SKM-1 treated with dmso at 0.1 percent for 144 hours (cell line): ENCODE measurements around the gene LYSET.
"Not testable (repeated sequence)": the region's sequence is repeated elsewhere in the genome, so short reads cannot be mapped to it uniquely, and the experiment has no call there.

Source experiments
- DNase-seq: peaks from one replicate; lab custom pipeline; 2025; ENCODE audit not compliant: unreplicated experiment; lab: John Stamatoyannopoulos, UW

Gene LYSET

GRCh38 chr14:93168610-93169009 is 16.5 kb upstream of the LYSET start:
- not testable (repeated sequence) for DNase-seq

- DNase-seq, result not testable (repeated sequence)
Measured at GRCh38 chr14:93169619-93170018, 15.5 kb upstream of the LYSET start.

- not testable (repeated sequence) for DNase-seq
Measured at GRCh38 chr14:93170141-93170540, 15.0 kb upstream of the LYSET start.

DNA sequence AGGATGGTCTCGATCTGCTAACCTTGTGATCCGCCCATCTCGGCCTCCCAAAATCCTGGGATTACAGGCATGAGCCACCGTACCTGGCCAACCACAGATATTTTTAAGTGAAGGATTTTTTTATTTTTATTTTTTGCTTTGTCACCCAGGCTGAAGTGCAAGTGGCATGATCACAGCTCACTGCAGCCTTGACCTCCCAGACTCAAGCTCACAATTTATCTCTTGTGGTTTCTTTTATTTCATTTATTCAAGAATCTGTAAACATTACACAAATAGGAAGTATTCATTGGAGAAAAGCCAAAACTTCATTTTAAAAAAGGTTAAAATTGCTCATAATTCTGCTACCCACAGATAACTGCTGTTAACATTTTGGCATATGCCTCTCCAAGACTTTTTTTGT is 13.7 kb upstream of the LYSET start:
- DNase-seq, result no peak

- no peak for DNase-seq
Measured at GRCh38 chr14:93173943-93174395, 11.1 kb upstream of the LYSET start.

DNA sequence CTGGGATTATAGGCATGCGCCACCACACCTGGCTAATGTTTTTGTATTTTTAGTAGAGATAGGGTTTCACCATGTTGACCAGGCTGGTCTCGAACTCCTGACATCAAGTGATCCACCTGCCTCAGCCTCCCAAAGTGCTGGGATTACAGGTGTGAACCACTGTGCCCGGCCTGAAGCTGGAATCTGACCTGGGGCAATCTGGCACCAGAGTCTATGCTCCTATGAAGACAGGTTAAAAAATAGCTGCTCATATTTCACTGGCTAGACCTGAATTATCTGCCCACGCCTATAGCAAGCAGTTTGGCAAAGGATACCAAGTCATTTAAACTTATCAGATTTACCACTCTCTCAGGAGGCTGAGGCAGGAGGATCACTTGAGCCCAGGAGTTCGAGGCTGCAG is 10.4 kb upstream of the LYSET start:
- DNase-seq, result not testable (repeated sequence)

DNA sequence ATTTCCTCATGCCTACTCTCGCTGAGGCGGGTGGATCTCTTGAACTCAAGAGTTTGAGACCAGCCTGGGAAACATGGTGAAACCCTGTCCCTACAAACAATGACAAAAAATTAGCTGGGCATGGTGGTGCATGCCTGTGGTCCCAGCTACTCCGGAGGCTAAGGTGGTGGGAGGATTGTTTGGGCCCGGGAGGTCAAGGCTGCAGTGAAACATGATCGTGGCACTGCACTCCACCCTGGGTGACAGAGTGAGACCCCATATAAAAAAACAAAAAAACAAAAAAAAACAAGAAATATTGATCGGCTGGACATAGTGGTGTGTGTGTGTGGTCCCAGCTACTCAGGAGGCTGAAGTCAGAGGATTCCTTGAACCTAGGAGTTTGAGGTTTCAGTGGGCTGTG is 9.6 kb upstream of the LYSET start:
- DNase-seq, result no peak

DNA sequence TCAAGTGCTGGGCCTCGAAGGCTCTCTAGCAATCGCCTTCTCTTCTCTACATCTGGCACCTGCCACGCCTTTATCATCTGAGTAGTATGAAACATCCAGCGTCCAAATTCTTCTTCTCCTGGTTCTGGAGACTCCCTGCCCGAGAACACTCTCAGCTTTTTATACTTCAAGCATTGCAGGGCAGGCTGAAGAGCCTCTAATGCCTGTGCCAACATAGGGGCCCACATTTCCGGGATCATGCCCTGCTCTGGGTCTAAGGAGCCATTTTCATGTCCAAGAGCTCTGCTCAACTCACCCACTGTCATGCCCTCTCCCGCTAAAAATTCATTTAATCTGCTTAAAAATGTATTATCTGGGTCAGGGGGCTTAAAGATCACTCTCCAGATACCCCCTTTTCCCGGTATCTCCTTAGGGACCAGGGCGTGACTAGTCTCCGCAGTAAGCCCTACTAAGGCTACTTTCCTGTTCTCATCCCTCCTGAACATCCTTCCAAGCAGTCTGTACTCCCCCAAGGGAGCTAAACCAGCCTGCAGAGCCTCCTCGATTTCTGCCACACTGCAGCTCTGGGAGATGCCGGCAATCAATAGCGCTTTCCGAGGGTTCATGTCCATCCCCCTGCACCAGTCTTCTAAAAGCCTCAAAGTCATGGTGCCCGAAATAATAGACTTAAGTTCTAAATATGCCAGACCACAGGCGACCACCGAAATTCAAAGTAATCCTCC is 1.4 kb upstream of the LYSET start:
- no peak for DNase-seq

DNA sequence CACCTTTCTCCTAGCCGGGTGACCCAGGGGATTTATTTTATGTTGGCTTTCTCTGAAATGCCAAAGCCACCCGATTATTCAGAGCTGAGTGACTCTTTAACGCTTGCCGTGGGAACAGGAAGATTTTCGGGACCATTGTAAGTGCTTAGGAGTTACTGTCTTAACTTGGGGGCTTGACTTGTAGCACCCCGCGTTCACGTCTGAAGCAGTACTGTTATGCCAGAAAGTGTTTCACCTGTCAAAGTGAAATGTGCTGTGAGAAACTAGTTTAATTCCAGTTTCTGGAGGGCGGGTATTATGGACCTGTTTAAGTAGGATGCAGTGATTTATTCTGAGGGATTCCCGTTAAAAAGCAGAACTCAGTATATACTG is 218 bp downstream of the LYSET start:
- DNase-seq, result no peak

GRCh38 chr14:93186466-93186865 is 1.3 kb downstream of the LYSET start:
- no peak for DNase-seq

DNA sequence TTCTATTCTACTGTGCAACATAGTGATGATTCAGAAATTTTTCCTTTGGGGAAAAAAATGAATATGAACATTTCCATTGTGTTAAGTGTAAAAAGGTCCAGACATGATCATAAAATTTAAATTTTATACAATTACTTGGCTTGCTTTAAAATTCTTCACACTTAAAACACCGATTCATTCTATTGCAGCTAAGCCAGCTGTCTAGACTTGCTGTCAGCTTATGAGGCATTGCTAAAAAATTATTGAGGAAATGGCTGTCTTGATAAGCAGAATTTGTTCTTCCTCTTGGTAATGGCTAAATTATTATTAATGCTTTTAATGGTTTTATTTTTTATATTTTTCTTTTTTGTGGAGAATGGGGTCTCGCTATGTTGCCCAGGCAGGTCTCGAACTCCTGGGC is 1.8 kb downstream of the LYSET start:
- DNase-seq, result no peak

DNA sequence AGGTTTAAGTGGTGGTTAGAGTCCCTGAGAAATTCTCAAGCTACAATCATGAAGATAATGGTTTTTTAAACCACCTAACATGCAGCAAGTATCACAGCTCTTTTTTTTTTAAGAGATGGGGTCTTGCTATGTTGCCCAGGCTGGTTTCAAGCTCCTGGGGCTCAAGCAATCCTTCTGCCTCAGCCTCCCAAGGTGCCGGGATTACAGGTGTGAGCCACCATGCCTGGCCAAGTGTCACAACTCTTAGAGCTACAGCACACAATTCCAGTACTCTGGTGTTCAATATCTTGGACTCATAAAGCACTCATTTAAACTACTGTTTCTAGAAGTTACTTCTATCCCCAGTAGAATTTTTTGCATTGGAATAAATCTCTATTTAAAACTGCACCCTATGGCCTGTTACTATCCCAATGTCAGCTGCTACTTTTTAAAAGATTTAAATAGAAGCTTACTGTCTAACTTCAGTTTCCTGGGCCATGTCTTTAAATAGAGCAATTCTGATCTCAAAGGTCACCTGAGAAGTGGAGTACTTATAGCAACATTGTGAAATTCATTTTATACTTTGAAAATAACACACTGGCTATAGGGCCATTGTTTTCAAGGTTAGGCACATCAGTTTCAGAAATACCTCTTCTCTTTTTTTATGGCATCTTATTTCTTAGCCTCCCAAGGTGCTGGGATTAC is 10.3 kb downstream of the LYSET start:
- no peak for DNase-seq

GRCh38 chr14:93199031-93199430 is 13.9 kb downstream of the LYSET start:
- no peak for DNase-seq

DNA sequence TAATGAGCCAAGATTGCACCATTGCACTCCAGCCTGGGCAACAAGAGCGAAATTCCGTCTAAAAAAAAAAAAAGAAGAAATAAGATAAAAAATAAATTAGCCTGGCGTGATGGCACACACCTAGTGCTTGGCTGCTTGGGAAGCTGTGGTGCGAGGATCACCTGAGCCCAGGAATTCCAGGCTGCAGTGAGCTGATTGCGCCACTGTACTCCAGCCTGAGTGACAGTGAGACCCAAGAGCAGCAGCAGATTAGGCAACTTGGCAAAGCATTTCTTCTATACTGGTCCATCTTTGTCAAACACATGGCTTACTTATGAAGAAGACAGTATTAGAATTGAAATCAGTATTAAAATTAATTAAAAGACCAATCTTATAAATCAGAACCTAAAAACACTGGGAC is 15.4 kb downstream of the LYSET start:
- DNase-seq, result no peak

DNA sequence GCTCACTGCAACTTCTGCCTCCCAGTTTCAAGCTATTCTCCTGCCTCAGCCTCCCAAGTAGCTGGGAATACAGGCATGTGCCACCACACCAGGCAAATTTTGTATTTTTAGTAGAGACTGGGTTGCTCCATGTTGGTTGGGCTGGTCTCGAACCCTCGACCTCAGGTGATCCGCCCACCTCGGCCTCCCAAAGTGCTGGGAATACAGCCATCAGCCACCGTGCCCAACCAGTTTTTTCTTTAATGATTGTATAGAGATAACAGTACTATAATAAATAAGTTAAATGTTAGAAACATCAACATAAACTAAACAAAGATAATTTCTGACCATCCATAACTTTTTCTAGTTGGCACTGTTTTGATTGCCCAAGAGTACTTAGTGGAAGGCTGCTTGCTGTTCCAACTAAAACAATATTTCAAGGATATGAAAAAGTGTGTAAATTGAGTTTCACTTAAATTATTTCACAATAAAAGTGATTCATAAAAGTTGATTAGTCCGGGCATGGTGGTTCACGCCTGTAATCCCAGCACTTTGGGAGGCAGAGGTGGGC is 16.1 kb downstream of the LYSET start:
- no peak for DNase-seq

DNA sequence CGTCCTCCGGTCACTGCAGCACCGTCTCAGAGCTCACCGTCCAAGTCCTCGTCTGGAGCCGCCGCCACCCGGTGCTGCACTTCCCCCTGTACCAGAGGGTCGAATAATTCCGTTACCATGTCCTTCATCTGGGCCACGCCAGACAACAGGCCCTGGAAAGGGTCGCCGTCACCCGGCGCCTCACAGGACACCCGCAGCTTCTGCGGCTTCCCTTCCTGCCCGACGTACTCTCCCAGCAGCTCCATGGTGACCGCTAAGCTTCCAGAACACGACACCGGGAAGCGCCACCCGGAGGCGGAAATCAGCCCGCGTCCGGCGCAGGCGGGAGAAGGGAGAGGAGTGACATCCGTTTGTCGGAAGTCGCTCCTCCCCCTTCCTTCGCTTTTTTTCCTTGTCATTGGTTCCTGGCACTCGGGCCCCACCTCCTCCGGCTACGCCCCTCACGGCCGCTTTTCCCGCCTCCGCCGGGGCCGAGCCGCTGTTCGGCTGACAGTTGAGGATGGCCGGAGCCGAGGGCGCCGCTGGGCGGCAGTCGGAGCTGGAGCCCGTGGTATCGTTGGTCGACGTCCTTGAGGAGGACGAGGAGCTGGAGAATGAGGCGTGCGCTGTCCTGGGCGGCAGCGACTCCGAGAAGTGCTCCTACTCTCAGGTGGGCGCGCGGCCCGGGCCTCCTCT is 21.8 kb downstream of the LYSET start, which contains the start of the genes GON7 and UBR7:
Gene GON7, minus strand, starts transcription at position 273 of the 675 bp plus-strand sequence. Its CDS starts 28 bp downstream, at position 245.
Gene UBR7, plus strand, starts transcription at position 464 of the 675 bp plus-strand sequence. Its CDS starts 36 bp downstream, at position 500.
- DNase-seq, result peak; percentile 86

DNA sequence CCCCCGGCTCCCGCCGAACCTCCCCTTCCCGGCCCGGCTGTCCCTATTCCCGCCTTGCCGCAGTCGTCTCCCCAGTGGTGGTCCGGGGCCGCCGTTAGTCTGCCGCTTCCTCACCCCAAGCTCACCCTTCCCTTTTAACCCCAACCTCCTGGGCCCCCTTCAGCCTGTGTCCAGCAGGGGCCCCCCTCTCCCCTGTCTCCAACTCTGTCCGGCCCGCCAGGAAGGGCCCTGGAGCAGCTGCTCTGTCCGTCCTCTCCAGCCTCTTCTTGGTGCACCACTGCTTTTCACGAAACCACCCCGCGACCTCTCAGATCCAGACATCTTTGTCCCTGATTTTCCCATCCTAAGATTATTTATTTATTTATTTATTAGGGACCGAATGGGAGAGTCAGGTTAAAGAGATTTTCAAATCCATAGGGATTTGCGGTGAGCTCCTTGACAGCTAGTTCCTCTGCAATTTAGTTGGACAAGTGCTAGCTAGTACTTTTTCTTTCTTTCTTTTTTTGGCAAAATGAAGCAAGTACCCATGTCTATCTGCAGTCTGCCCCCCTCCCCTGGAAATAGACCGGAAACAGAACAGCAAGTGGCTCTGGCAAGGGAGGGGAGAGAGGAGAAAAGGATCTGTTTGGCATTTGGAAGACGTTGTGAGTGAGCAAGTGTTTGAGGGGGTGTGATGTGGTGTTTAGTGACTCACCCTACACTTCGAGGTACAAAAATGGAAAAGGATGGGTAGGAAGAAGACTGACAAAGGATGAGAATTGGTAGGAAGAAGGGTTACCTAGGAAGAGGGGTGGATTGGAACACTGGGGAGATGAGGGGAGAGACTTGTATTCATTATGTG is 22.6 kb downstream of the LYSET start:
- peak; percentile 3 for DNase-seq

GRCh38 chr14:93212432-93212831 is 27.3 kb downstream of the LYSET start:
- DNase-seq, result no peak

DNA sequence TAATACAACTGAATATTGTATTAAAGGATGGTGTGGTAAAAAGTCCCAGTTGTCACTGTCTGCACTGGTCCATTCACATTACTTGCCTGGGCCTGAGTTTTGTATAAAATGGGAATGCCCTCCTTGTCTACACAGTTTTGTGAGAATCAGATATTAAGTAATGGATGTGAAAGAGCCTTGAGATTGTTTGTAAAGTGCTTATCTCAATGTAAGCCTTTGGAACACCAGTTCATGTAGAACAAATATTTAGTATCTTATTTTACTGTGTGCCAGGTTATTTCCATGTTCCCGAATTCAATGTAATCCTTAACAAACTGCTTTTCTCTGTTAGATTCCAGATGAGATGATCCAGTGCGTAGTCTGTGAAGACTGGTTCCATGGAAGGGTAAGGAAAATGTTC is 29.5 kb downstream of the LYSET start:
- no peak for DNase-seq

DNA sequence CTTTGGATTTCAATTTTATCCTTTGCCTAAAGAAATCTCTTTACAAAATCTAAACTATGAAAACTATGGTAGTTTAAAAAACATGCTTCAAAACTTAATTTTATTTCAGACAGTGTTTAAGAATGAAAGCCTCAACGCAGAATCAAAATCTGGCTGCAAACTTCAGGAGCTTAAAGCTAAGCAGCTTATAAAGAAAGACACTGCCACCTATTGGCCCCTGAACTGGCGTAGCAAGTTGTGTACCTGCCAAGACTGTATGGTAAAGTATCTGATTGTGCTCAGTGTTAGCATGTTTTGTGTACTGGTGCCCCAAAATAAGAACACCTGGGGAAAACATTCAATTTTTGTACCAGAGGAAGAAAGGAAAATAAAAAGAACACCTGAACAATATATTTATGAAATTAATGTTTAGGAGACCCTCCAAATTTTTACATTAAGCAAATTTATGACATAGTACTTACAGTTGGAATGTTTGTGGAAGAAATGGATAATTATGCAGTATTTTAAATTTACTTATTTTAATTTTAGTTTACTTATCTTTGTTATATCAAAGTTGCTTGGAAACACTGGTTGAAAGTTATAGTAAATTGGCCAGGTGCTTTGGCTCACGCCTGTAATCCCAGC is 34.1 kb downstream of the LYSET start:
- DNase-seq, result no peak
